ENCODE measurements around the gene UBXN2A. TPM values are rescaled to one million over a fixed set of nuclear protein-coding genes. Genes with fewer than 3 reads are reported as not detected.
A peak's percentile ranks its signal among the peaks of the same experiment; 100 is the strongest.
"Not testable (repeated sequence)": the region's sequence is repeated elsewhere in the genome, so short reads cannot be mapped to it uniquely, and the experiment has no call there.

Gene UBXN2A
- total and polyA plus RNA-seq, 2 experiments from 2014 or later, result 17.2 to 18.0 TPM

DNA sequence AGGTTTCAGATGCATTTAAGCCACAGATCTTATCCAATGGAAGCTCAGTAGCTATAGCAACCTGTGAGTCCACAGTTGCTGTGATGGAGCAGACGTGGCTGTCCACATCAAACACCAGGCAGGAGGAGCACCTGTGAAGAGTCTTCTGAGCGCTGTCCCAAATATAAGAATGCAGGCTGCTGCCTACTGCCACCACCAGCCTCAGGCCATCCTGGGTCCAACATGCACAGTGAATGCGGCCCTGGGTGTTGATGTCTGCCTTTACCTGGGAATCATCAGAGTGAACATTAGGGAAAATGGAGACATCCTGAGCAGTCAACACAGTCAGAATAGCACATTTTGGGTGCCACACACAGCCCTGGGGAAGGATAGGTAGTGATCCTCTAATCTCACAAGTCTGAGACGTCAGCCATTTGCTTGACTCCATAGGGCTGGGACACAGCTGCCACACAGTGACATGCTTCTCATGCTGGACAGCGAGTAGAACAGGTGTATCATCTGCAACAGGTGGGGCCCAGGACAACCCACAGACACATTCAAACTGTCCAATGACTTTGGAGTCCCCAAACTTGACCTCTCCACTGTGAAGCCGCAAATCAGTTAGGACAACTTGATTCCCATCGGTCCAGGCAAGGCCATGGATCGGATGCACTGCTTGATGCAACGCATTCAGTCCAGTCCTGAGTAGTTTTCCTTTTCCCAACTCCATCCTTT is 98.7 kb downstream of the UBXN2A start:
- Histone ChIP-seq H3K9ac (no peak overlapping the region), H3K4me2 (ENCODE audit: unreplicated experiment) (no peak overlapping the region), H3K4me1 (ENCODE audit: insufficient read depth) (no peaks in the 10 kb centered on the region), H3K9me3 (ENCODE audit: low read depth) (no peaks in the 10 kb centered on the region), H3K27ac (no peak overlapping the region), H3K36me3 (ENCODE audit: low read depth) (peaks cover 19% of the 10 kb centered on the region; the same call in 1 of the 2 replicates), H3F3A (ENCODE audit: insufficient read depth) (no peaks in the 10 kb centered on the region), H3K9me2 (ENCODE audit: insufficient read depth) (no peaks in the 10 kb centered on the region), H4K20me1 (ENCODE audit: insufficient read depth) (no peaks in the 10 kb centered on the region), H2AFZ (no peak overlapping the region), H3K79me2 (ENCODE audit: insufficient read depth) (peaks cover 46% of the 10 kb centered on the region), H3K4me3 (no peak overlapping the region), H3K27me3 (replicated peaks; ENCODE audit: insufficient read depth) (no peaks in the 10 kb centered on the region)
- in situ Hi-C loops (cut with MboI), result no loop called here
- TF ChIP-seq EZH2phosphoT487 (IDR thresholded peaks at IDR 0.05; ENCODE audit: insufficient read depth, low read depth) (no peak), EZH2 (IDR thresholded peaks at IDR 0.05; ENCODE audit: insufficient read depth, poor library complexity, severe bottlenecking) (no peak)
- no peak for DNase-seq
- WGBS, 2 experiments (ENCODE audit: low coverage in 1 of 2, low lambda C conversion rate in 2 of 2, missing lambda C conversion rate in 2 of 2), result 97 to 99% methylated on average over 9 of the region's 9 CpGs

DNA sequence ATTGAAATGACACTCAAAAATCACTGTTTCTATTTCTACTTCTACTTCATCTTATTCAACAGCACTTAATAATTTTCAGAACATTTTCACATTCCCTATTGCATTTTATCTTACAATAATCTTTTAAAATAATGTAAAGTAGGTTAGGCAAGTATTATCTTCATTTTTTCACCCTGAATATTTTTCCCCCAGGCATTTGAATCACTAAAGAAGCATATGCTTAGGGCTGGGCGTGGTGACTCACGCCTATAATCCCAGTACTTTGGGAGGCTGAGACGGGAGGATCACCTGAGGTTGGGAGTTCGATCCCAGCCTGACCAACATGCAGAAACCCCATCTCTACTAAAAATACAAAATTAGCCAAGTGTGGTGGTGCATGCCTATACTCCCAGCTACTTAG is 100.2 kb downstream of the UBXN2A start:
- no peaks in the 10 kb centered on the region for H4K20me1 ChIP-seq (ENCODE audit: insufficient read depth)
- no peak for DNase-seq
- no peak overlapping the region for H3K9ac ChIP-seq
- H3F3A ChIP-seq (ENCODE audit: insufficient read depth), result no peaks in the 10 kb centered on the region
- no peaks in the 10 kb centered on the region for H3K9me2 ChIP-seq (ENCODE audit: insufficient read depth)
- no peak overlapping the region for H3K4me3 ChIP-seq
- H3K4me1 ChIP-seq (ENCODE audit: insufficient read depth), result no peaks in the 10 kb centered on the region
- in situ Hi-C loops (cut with MboI), result no loop called here
- 88 to 90% methylated on average over 4 of the region's 4 CpGs for WGBS, 2 experiments (ENCODE audit: low coverage in 1 of 2, low lambda C conversion rate in 2 of 2, missing lambda C conversion rate in 2 of 2)
- H3K27ac ChIP-seq, result no peak overlapping the region
- no peak overlapping the region for H3K4me2 ChIP-seq (ENCODE audit: unreplicated experiment)
- TF ChIP-seq EZH2phosphoT487 (IDR thresholded peaks at IDR 0.05; ENCODE audit: insufficient read depth, low read depth), result no peak
- TF ChIP-seq EZH2 (IDR thresholded peaks at IDR 0.05; ENCODE audit: insufficient read depth, poor library complexity, severe bottlenecking), result no peak
- no peaks in the 10 kb centered on the region for H3K9me3 ChIP-seq (ENCODE audit: low read depth)
- peaks cover 16% of the 10 kb centered on the region; the same call in 1 of the 2 replicates for H3K36me3 ChIP-seq (ENCODE audit: low read depth)
- peaks cover 53% of the 10 kb centered on the region for H3K79me2 ChIP-seq (ENCODE audit: insufficient read depth)
- H3K27me3 ChIP-seq (replicated peaks; ENCODE audit: insufficient read depth), result no peaks in the 10 kb centered on the region
- no peak overlapping the region for H2AFZ ChIP-seq

DNA sequence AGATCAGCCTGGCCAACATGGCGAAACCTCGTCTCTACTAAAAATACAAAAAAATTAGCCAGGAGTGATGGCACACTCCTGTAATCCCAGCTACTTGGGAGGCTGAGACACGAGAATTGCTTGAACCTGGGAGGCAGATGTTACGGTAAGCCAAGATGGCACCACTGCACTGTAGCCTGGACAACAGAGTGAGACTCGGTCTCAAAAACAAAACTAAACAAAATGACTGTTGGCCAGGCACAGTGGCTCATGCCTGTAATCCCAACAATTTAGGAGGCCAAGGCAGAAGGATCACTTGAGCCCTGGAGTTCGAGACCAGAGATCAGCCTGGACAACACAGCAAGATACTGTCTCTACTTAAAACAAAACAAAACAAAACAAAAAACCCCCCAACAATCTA is 102.9 kb downstream of the UBXN2A start:
- H3K4me2 ChIP-seq (ENCODE audit: unreplicated experiment); H3K4me1 ChIP-seq (ENCODE audit: insufficient read depth); H3F3A ChIP-seq (ENCODE audit: insufficient read depth); H2AFZ ChIP-seq; H3K27ac ChIP-seq; H3K9me2 ChIP-seq (ENCODE audit: insufficient read depth); H3K4me3 ChIP-seq; H4K20me1 ChIP-seq (ENCODE audit: insufficient read depth); H3K36me3 ChIP-seq (ENCODE audit: low read depth); in situ Hi-C loops (cut with MboI); H3K27me3 ChIP-seq (replicated peaks; ENCODE audit: insufficient read depth); DNase-seq; H3K9me3 ChIP-seq (ENCODE audit: low read depth); H3K9ac ChIP-seq: not testable (repeated sequence)
- H3K79me2 ChIP-seq (ENCODE audit: insufficient read depth), result peaks cover 55% of the 10 kb centered on the region
- 96 to 97% methylated on average over 6 of the region's 6 CpGs for WGBS, 2 experiments (ENCODE audit: low coverage in 1 of 2, low lambda C conversion rate in 2 of 2, missing lambda C conversion rate in 2 of 2)

- 78% methylated on average over 11 of the region's 11 CpGs for WGBS, 2 experiments (ENCODE audit: low coverage in 1 of 2, low lambda C conversion rate in 2 of 2, missing lambda C conversion rate in 2 of 2)
- H3K9ac ChIP-seq, result peak overlapping the region; percentile 78; the same call in 1 of the 2 replicates
These were observed 105.5 kb downstream of the UBXN2A start for GRCh38 chr2:24045511-24046508.

More at GRCh38 chr2:24045511-24046508, 105.5 kb downstream of the UBXN2A start:
- Histone ChIP-seq H3F3A (ENCODE audit: insufficient read depth) (peaks cover 10% of the 10 kb centered on the region; the same call in 1 of the 2 replicates), H3K4me3 (peak overlapping the region; percentile 87), H3K79me2 (ENCODE audit: insufficient read depth) (peaks cover 44% of the 10 kb centered on the region), H3K9me3 (ENCODE audit: low read depth) (no peaks in the 10 kb centered on the region), H3K4me2 (ENCODE audit: unreplicated experiment) (peak overlapping the region; percentile 79), H3K36me3 (ENCODE audit: low read depth) (no peaks in the 10 kb centered on the region), H4K20me1 (ENCODE audit: insufficient read depth) (no peaks in the 10 kb centered on the region), H3K27me3 (replicated peaks; ENCODE audit: insufficient read depth) (no peaks in the 10 kb centered on the region), H3K9me2 (ENCODE audit: insufficient read depth) (no peaks in the 10 kb centered on the region), H3K4me1 (ENCODE audit: insufficient read depth) (peaks cover 9% of the 10 kb centered on the region; the same call in 1 of the 2 replicates), H3K27ac (no peak overlapping the region), H2AFZ (peak overlapping the region; percentile 96)
- DNase-seq, result no peak
- in situ Hi-C loops (cut with MboI), result no loop called here
- TF ChIP-seq EZH2phosphoT487 (IDR thresholded peaks at IDR 0.05; ENCODE audit: insufficient read depth, low read depth) (no peak), EZH2 (IDR thresholded peaks at IDR 0.05; ENCODE audit: insufficient read depth, poor library complexity, severe bottlenecking) (no peak)

Data from GM23248 (cell line).